Measurements from ENCODE around the gene PLCE1.

Gene PLCE1

DNA sequence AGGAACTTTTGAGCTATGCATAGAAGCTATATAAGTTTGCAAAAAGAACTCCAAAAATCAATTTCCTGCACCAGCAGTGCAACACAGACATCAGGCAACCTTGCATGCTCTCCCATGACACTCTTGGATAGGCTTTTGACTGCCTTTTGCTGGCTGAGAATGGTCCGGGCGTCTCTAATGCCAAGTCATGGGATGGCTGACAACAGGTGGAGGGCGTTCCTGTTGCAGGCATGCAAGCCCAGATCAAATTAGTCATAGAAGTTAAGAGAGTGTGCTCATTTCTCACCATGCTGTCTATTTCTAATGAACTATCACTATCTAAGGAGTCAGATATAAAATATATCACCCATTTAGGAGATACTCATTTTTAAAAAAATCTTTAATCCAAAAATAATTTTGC, 8.4 kb downstream of the PLCE1 start:
- ATAC-seq (ENCODE audit: low read depth) (peak; percentile 46; the same call in 1 of the 3 replicates), DNase-seq (ENCODE audit: low spot score) (no peak)
- TF ChIP-seq CTCF (IDR thresholded peaks at IDR 0.05; ENCODE audit: poor library complexity, severe bottlenecking), result no peak
- H3K4me1 ChIP-seq (ENCODE audit: insufficient read depth, poor library complexity, severe bottlenecking), result peaks cover 14% of the 10 kb centered on the region
- H3K4me3 ChIP-seq (ENCODE audit: severe bottlenecking), result no peak overlapping the region
- H3K36me3 ChIP-seq (ENCODE audit: low read depth), result no peaks in the 10 kb centered on the region
- no peaks in the 10 kb centered on the region for H3K27me3 ChIP-seq (ENCODE audit: insufficient read depth, poor library complexity, severe bottlenecking)
- H3K9me3 ChIP-seq (ENCODE audit: severe bottlenecking), result no peaks in the 10 kb centered on the region
- H3K27ac ChIP-seq (ENCODE audit: poor library complexity, severe bottlenecking), result no peak overlapping the region

- Histone ChIP-seq H3K4me3 (ENCODE audit: severe bottlenecking) (no peak overlapping the region), H3K27me3 (ENCODE audit: insufficient read depth, poor library complexity, severe bottlenecking) (no peaks in the 10 kb centered on the region), H3K27ac (ENCODE audit: poor library complexity, severe bottlenecking) (no peak overlapping the region), H3K9me3 (ENCODE audit: severe bottlenecking) (no peaks in the 10 kb centered on the region), H3K4me1 (ENCODE audit: insufficient read depth, poor library complexity, severe bottlenecking) (peaks cover 14% of the 10 kb centered on the region), H3K36me3 (ENCODE audit: low read depth) (no peaks in the 10 kb centered on the region)
- TF ChIP-seq CTCF (IDR thresholded peaks at IDR 0.05; ENCODE audit: poor library complexity, severe bottlenecking), result no peak
- DNase-seq (ENCODE audit: low spot score) (no peak), ATAC-seq (ENCODE audit: low read depth) (no peak)
Measured at GRCh38 chr10:94003488-94003887, 9.8 kb downstream of the PLCE1 start.

- ATAC-seq (ENCODE audit: low read depth) (0 out of 3 replicates have a peak, but pooled peaks have one; percentile 31), DNase-seq (ENCODE audit: low spot score) (no peak)
- no peaks in the 10 kb centered on the region for H3K36me3 ChIP-seq (ENCODE audit: low read depth)
- H3K27ac ChIP-seq (ENCODE audit: poor library complexity, severe bottlenecking), result peak overlapping the region; percentile 67
- H3K4me1 ChIP-seq (ENCODE audit: insufficient read depth, poor library complexity, severe bottlenecking), result peaks cover 14% of the 10 kb centered on the region
- no peaks in the 10 kb centered on the region for H3K9me3 ChIP-seq (ENCODE audit: severe bottlenecking)
- no peak overlapping the region for H3K4me3 ChIP-seq (ENCODE audit: severe bottlenecking)
- H3K27me3 ChIP-seq (ENCODE audit: insufficient read depth, poor library complexity, severe bottlenecking), result no peaks in the 10 kb centered on the region
- TF ChIP-seq CTCF (IDR thresholded peaks at IDR 0.05; ENCODE audit: poor library complexity, severe bottlenecking), result no peak
Measured at GRCh38 chr10:94005050-94005449, 11.3 kb downstream of the PLCE1 start.

DNA sequence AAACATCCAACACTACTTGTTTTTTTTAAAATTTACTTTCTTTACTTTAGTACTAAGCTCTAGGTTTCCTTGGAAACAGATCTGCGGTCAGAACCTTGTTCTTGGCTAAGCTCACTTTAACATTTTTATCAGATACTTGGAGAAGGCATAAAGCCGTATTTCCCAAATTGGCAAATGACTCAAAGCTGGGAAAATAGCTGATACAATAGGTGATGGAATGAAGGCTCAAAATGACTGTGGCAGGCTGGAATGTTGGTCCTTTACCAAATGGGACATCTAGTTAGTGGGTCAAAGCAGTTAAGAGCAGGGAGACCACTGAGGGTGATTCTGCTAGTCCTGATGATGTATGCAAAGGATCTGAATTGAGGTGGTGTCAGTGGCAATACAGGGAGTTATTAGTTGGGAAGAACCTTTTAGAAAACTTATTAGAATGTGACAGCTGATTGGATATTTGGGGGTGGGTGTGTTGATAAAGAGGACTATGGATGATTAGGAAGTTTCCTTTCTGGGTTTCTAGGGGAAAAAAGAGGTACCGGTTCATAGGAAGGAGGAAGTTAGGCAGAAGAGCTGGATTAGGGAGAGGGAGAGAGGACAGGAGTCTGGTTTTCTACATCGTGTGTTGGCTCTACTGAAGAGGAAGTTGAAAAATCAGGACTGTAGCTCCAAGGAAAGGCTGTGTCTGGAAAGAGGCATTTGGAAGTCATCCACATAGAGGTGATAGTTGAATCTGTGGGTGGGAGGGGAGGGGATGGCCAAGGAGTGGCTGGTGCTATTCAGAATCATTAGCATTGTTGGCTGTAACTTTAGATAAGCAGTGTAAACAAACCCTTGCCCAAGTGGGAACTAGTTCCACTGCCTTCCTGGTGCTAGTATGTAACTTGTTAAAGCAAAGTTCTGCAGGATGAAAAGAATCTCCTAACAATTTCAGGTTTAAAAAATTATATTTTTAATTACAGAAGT, 13.1 kb downstream of the PLCE1 start:
- ATAC-seq (ENCODE audit: low read depth) (peak; percentile 76), DNase-seq (ENCODE audit: low spot score) (no peak)
- no peak for TF ChIP-seq CTCF (IDR thresholded peaks at IDR 0.05; ENCODE audit: poor library complexity, severe bottlenecking)
- Histone ChIP-seq H3K27ac (ENCODE audit: poor library complexity, severe bottlenecking) (peak overlapping the region; percentile 67), H3K9me3 (ENCODE audit: severe bottlenecking) (no peaks in the 10 kb centered on the region), H3K36me3 (ENCODE audit: low read depth) (no peaks in the 10 kb centered on the region), H3K4me3 (ENCODE audit: severe bottlenecking) (no peak overlapping the region), H3K27me3 (ENCODE audit: insufficient read depth, poor library complexity, severe bottlenecking) (no peaks in the 10 kb centered on the region), H3K4me1 (ENCODE audit: insufficient read depth, poor library complexity, severe bottlenecking) (peaks cover 14% of the 10 kb centered on the region)

- Histone ChIP-seq H3K9me3 (ENCODE audit: severe bottlenecking) (no peaks in the 10 kb centered on the region), H3K4me1 (ENCODE audit: insufficient read depth, poor library complexity, severe bottlenecking) (peaks cover 14% of the 10 kb centered on the region), H3K27ac (ENCODE audit: poor library complexity, severe bottlenecking) (no peak overlapping the region), H3K4me3 (ENCODE audit: severe bottlenecking) (no peak overlapping the region), H3K27me3 (ENCODE audit: insufficient read depth, poor library complexity, severe bottlenecking) (no peaks in the 10 kb centered on the region), H3K36me3 (ENCODE audit: low read depth) (no peaks in the 10 kb centered on the region)
- DNase-seq (ENCODE audit: low spot score), result no peak
- no peak for TF ChIP-seq CTCF (IDR thresholded peaks at IDR 0.05; ENCODE audit: poor library complexity, severe bottlenecking)
- no peak for ATAC-seq (ENCODE audit: low read depth)
Measured at GRCh38 chr10:94008526-94008925, 14.8 kb downstream of the PLCE1 start.
